Body of pancreas (tissue), 4 donors: Measurements from ENCODE around the gene SMIM24. TPM values are rescaled to one million over a fixed set of nuclear protein-coding genes. Genes with fewer than 3 reads are reported as not detected.
"Not testable (repeated sequence)": the region's sequence is repeated elsewhere in the genome, so short reads cannot be mapped to it uniquely, and the experiment has no call there.

Source experiments
- ATAC-seq: fragments of 150-250 bp; one replicate; pipeline ENCODE4 v1.9.1; 2016
- DNase-seq, 4 donors: peaks; one replicate each; pipeline ENCODE4 v3.0.0-alpha.2; 2019
- H3K27ac ChIP-seq, 4 donors: fragments of 200-600 bp; sonication (generic); 1 replicate in 3 of 4; 2 replicates in 1 of 4; pipeline versions ENCODE4 v1.5.1 to v1.6.1; 2016 to 2019; ENCODE audit warnings: mild to moderate bottlenecking in 1 of 4, mixed read lengths in 1 of 4, moderate library complexity in 1 of 4
- H3K27me3 ChIP-seq, 2 donors: fragments of 200-600 bp; sonication (generic); one replicate each; pipeline ENCODE4 v1.6.0; 2016; ENCODE audit warnings: mild to moderate bottlenecking in 1 of 2
- H3K36me3 ChIP-seq, 2 donors: fragments of 200-600 bp; sonication (generic); replicated peaks in 1 of 2; 2 replicates each; pipeline ENCODE4 v1.5.1; 2016; ENCODE audit warnings: low read depth in 2 of 2; ENCODE audit not compliant: insufficient read depth in 1 of 2
- H3K4me1 ChIP-seq: fragments of 200-600 bp; sonication (generic); one replicate; pipeline ENCODE4 v1.6.0; 2016
- H3K4me3 ChIP-seq, 2 donors: fragments of 200-600 bp; sonication (generic); 1 replicate in 1 of 2; 2 replicates in 1 of 2; pipeline ENCODE4 v1.5.1; 2016 to 2019
- H3K9me3 ChIP-seq, 3 donors: fragments of 200-600 bp; sonication (generic); 1 replicate in 2 of 3; 2 replicates in 1 of 3; pipeline ENCODE4 v1.5.1; 2016
- POLR2A ChIP-seq, 3 donors: fragments of 450-650 bp; IDR thresholded peaks; one replicate each; pipeline ENCODE4 v1.6.1; 2016; ENCODE audit warnings: antibody characterized with exemption in 3 of 3, mild to moderate bottlenecking in 2 of 3
- WGBS, 2 donors: methylation state at CpG; one replicate each; pipeline ENCODE4 v1.1.5; 2017; 5-methylcytosine and 5-hydroxymethylcytosine counted together
- intact Hi-C: fragments of 100-400 bp; cut with DNase I; formaldehyde crosslinking; loops from one replicate; pipeline ENCODE4 v1.15.1; 2023
- small RNA-seq: library from RNA; depleted of rRNA; stranded (forward); fragments of <200 nt; gene quantifications from one replicate; pipeline ENCODE3, GENCODE V24; 2016
- total RNA-seq, 2 donors: library from RNA; depleted of rRNA; stranded (reverse); fragments of >200 nt; gene quantifications; one replicate each; pipeline ENCODE4 v1.1.0, GENCODE V29; 2016
- TF ChIP-seq, protein P1 (sequence below), 7 experiments: fragments of 450-650 bp in 4 of 7; fragments of 200-600 bp in 3 of 7; sonication (generic) in 3 of 7; IDR thresholded peaks; one replicate each; pipeline ENCODE4 v1.5.1; 2016 to 2019; ENCODE audit warnings: antibody characterized with exemption in 7 of 7

The SMIM24 gene
- total RNA-seq, 2 donors from 2014 or later: 7.6 to 11.4 TPM

DNA sequence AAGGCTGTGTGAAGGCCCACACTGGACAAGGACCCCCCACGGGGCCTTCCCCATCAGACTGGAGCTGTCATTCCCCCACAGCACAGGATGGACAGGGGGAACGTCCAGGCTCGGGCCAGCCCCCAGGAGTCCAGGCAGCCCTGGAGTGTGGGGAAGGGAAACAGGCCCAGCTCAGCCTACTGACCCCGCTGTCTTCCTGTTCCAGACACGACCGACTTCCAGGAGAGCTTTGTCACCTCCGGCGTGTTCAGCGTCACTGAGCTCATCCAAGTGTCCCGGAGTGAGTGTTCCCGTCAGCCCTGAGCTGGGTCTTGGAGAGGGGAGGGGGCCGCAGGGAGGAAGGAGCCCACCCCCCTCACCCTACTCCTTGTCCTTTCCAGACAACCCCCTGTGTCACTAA lies 47.0 kb downstream of the SMIM24 start:
- Histone ChIP-seq H3K9me3 (no peaks in the 10 kb centered on the region), H3K4me1 (peaks cover 24% of the 10 kb centered on the region), H3K36me3 (peaks cover 0 to 22% of the 10 kb centered on the region in 2 donors), H3K27ac (peak overlapping the region in 3 of 4 donors; percentile 26 to 70 (median 67)), H3K4me3 (no peak overlapping the region), H3K27me3 (no peaks in the 10 kb centered on the region)
- intact Hi-C loops: loop anchor here (5.0 kb wide), 2 partner anchors 34 to 101 kb away; no protein-coding TSS in a partner anchor
- DNase-seq (no peak), ATAC-seq (no peak)
- WGBS, 2 donors: 89 to 100% methylated on average over 3 to 12 of the region's 12 CpGs
- TF ChIP-seq POLR2A (IDR thresholded peaks at IDR 0.05): no peak
- TF ChIP-seq, protein P1, sequence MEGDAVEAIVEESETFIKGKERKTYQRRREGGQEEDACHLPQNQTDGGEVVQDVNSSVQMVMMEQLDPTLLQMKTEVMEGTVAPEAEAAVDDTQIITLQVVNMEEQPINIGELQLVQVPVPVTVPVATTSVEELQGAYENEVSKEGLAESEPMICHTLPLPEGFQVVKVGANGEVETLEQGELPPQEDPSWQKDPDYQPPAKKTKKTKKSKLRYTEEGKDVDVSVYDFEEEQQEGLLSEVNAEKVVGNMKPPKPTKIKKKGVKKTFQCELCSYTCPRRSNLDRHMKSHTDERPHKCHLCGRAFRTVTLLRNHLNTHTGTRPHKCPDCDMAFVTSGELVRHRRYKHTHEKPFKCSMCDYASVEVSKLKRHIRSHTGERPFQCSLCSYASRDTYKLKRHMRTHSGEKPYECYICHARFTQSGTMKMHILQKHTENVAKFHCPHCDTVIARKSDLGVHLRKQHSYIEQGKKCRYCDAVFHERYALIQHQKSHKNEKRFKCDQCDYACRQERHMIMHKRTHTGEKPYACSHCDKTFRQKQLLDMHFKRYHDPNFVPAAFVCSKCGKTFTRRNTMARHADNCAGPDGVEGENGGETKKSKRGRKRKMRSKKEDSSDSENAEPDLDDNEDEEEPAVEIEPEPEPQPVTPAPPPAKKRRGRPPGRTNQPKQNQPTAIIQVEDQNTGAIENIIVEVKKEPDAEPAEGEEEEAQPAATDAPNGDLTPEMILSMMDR (IDR thresholded peaks at IDR 0.05): no peak

DNA sequence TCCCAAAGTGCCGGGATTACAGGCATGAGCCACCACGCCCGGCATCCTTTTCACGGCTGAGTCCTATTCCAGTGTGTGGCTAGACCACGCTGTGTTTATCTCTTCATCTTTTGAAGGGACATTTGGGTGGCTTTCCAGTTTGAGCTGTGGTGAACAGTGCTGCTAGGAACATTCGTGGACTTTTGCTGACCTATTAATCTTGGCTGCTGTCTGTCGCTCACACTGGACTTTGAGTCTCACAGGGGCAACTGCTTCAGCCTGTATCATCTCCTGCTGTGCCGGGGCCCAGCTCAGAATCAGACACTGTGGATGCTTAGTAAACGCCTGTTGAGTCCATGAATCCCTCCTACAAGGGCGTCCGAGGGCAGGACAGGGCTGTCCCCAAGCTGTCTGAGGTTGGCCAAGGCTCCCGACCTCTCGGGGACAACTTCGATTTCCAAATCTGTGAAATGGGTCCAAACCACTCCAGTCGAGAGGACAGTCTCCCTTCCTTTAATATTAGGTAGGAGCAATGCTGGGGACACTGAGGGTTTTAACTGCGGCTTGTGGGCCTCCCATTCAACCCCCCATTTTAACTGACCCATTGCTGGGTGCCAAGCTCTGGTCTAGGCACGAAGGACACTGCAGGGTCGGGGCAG lies 48.4 kb downstream of the SMIM24 start:
- H3K27ac ChIP-seq: no peak overlapping the region
- H3K9me3 ChIP-seq: no peaks in the 10 kb centered on the region
- peaks cover 0 to 21% of the 10 kb centered on the region in 2 donors for H3K36me3 ChIP-seq
- DNase-seq: no peak
- intact Hi-C loops: loop anchor here (5.0 kb wide), 2 partner anchors 35 to 100 kb away; no protein-coding TSS in a partner anchor
- 89 to 90% methylated on average over 9 to 18 of the region's 18 CpGs for WGBS, 2 donors
- no peak for TF ChIP-seq POLR2A (IDR thresholded peaks at IDR 0.05)
- TF ChIP-seq, protein P1 (IDR thresholded peaks at IDR 0.05): no peak
- no peak overlapping the region for H3K4me3 ChIP-seq
- no peak for ATAC-seq
- peaks cover 28% of the 10 kb centered on the region for H3K4me1 ChIP-seq
- no peaks in the 10 kb centered on the region for H3K27me3 ChIP-seq

- WGBS, 2 donors: 77 to 83% methylated on average over 5 of the region's 5 CpGs
- peaks cover 23% of the 10 kb centered on the region for H3K4me1 ChIP-seq
- ATAC-seq: not testable (repeated sequence)
These were observed 50.0 kb downstream of the SMIM24 start for GRCh38 chr19:3430366-3430680.

DNA sequence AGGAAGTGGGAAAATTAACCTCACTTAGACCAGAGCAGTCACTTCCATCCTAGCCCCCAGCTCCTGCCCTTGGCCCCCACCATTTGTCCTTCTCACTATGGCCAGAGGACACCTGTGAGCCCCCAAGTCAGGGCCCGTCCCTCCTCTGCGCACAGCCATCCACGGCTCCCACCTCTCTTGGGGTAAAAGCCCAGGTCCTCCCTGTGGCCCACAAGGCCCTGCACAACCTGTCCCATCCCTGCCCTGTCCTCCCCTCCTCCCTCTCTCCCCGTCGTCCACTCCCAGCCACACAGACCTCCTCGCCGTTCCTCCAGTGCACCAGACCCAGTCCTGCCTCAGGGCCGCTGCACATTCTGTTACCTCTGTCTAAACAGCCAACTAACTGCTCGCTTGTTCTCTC lies 53.9 kb downstream of the SMIM24 start:
- intact Hi-C loops: no loop called here
- WGBS, 2 donors: 91 to 97% methylated on average over 9 of the region's 9 CpGs
- H3K36me3 ChIP-seq: peaks cover 0 to 4% of the 10 kb centered on the region in 2 donors
- peaks cover 21% of the 10 kb centered on the region for H3K4me1 ChIP-seq
- no peak overlapping the region for H3K4me3 ChIP-seq
- no peaks in the 10 kb centered on the region for H3K9me3 ChIP-seq
- no peak for DNase-seq
- TF ChIP-seq POLR2A (IDR thresholded peaks at IDR 0.05): no peak
- TF ChIP-seq, protein P1 (IDR thresholded peaks at IDR 0.05): no peak
- H3K27me3 ChIP-seq: no peaks in the 10 kb centered on the region
- H3K27ac ChIP-seq: no peak overlapping the region
- no peak for ATAC-seq

More at GRCh38 chr19:3430366-3430680, 50.0 kb downstream of the SMIM24 start:
- intact Hi-C loops: loop anchor here (5.0 kb wide), 2 partner anchors 37 to 98 kb away; no protein-coding TSS in a partner anchor
- peaks cover 0 to 17% of the 10 kb centered on the region in 2 donors for H3K36me3 ChIP-seq
- not testable (repeated sequence) for H3K27me3 ChIP-seq, H3K4me3 ChIP-seq, H3K9me3 ChIP-seq, DNase-seq
- H3K27ac ChIP-seq: peak overlapping the region in 3 of 4 donors; percentile 24 to 64 (median 58)

Small RNA genes within 50 kb of the gene (small RNA-seq; reads per million reads assigned to genes)
- gene RF00212: not detected

Other genes starting within 250 kb of the SMIM24 start
- gene NFIC, start 113.9 kb downstream of the SMIM24 start, total RNA-seq: 100 to 1,000 TPM; 178 to 186 TPM
- not detected for gene SMIM44, start 2.9 kb upstream of the SMIM24 start, total RNA-seq
- gene DOHH, start 20.1 kb upstream of the SMIM24 start, total RNA-seq: 10 to 100 TPM in 1 of 2 donors, 1 to 10 TPM in 1; 9.3 to 17.5 TPM
- gene FZR1, start 25.8 kb upstream of the SMIM24 start, total RNA-seq: 10 to 100 TPM; 16.6 to 20.1 TPM
- 1 to 10 TPM in 1 of 2 donors, not detected in 1; 1.3 TPM for gene TEKTIP1, start 58.6 kb upstream of the SMIM24 start, total RNA-seq
- gene MFSD12, start 77.1 kb upstream of the SMIM24 start, total RNA-seq: 10 to 100 TPM; 64.3 to 78.8 TPM
- 10 to 100 TPM; 66.7 to 91.0 TPM for gene HMG20B, start 92.4 kb upstream of the SMIM24 start, total RNA-seq
- gene GIPC3, start 105.0 kb upstream of the SMIM24 start, total RNA-seq: under 1 TPM; 0.78 to 0.99 TPM
- 1 to 10 TPM in 1 of 2 donors, under 1 TPM in 1; 0.52 to 3.0 TPM for gene TBXA2R, start 126.3 kb upstream of the SMIM24 start, total RNA-seq
- 10 to 100 TPM; 16.3 to 23.4 TPM for gene CACTIN, start 146.3 kb upstream of the SMIM24 start, total RNA-seq
- gene PIP5K1C, start 219.9 kb upstream of the SMIM24 start, total RNA-seq: 10 to 100 TPM; 16.6 to 30.7 TPM
- 10 to 100 TPM; 15.8 to 21.4 TPM for gene TJP3, start 227.9 kb upstream of the SMIM24 start, total RNA-seq